ENCODE data around the gene KLHL6. TPM values are rescaled to one million over a fixed set of nuclear protein-coding genes. Genes with fewer than 3 reads are reported as not detected.

Gene KLHL6
- total RNA-seq, 1 experiment from 2014 or later = not detected

- Histone ChIP-seq H3K27me3 (no peaks in the 10 kb centered on the region), H3K36me3 (no peaks in the 10 kb centered on the region), H3K9me3 (replicated peaks) (no peaks in the 10 kb centered on the region), H3K4me1 (no peaks in the 10 kb centered on the region), H3K4me3 (no peak overlapping the region), H3K27ac (no peak overlapping the region)
- DNase-seq = no peak
Observed at GRCh38 chr3:183493296-183494045, 62.0 kb downstream of the KLHL6 start.

GRCh38 chr3:183492849-183493179, 62.7 kb downstream of the KLHL6 start:
- Histone ChIP-seq H3K4me3 (no peak overlapping the region), H3K27me3 (no peaks in the 10 kb centered on the region), H3K4me1 (no peaks in the 10 kb centered on the region), H3K9me3 (replicated peaks) (no peaks in the 10 kb centered on the region), H3K27ac (no peak overlapping the region), H3K36me3 (no peaks in the 10 kb centered on the region)
- DNase-seq = no peak

- H3K4me1 ChIP-seq = no peaks in the 10 kb centered on the region
- DNase-seq = no peak
- no peaks in the 10 kb centered on the region for H3K27me3 ChIP-seq
- no peak overlapping the region for H3K27ac ChIP-seq
- no peaks in the 10 kb centered on the region for H3K9me3 ChIP-seq (replicated peaks)
- H3K4me3 ChIP-seq = no peak overlapping the region
- H3K36me3 ChIP-seq = no peaks in the 10 kb centered on the region
Observed at GRCh38 chr3:183491923-183492848, 63.3 kb downstream of the KLHL6 start.

- Histone ChIP-seq H3K27ac (no peak overlapping the region), H3K4me1 (no peaks in the 10 kb centered on the region), H3K4me3 (no peak overlapping the region), H3K9me3 (replicated peaks) (no peaks in the 10 kb centered on the region), H3K27me3 (no peaks in the 10 kb centered on the region), H3K36me3 (no peaks in the 10 kb centered on the region)
- no peak for DNase-seq
Observed at GRCh38 chr3:183491109-183491922, 64.2 kb downstream of the KLHL6 start.

- Histone ChIP-seq H3K27me3 (no peaks in the 10 kb centered on the region), H3K36me3 (no peaks in the 10 kb centered on the region), H3K9me3 (replicated peaks) (no peaks in the 10 kb centered on the region), H3K27ac (no peak overlapping the region), H3K4me3 (no peak overlapping the region), H3K4me1 (no peaks in the 10 kb centered on the region)
- no peak for DNase-seq
Observed at GRCh38 chr3:183490653-183491052, 64.9 kb downstream of the KLHL6 start.

GRCh38 chr3:183490211-183490601, 65.3 kb downstream of the KLHL6 start:
- Histone ChIP-seq H3K27me3 (no peaks in the 10 kb centered on the region), H3K9me3 (replicated peaks) (no peaks in the 10 kb centered on the region), H3K27ac (no peak overlapping the region), H3K4me3 (no peak overlapping the region), H3K36me3 (no peaks in the 10 kb centered on the region), H3K4me1 (no peaks in the 10 kb centered on the region)
- DNase-seq = no peak

GRCh38 chr3:183489455-183490210, 65.9 kb downstream of the KLHL6 start:
- no peak for DNase-seq
- Histone ChIP-seq H3K4me3 (no peak overlapping the region), H3K9me3 (replicated peaks) (no peaks in the 10 kb centered on the region), H3K36me3 (no peaks in the 10 kb centered on the region), H3K27me3 (no peaks in the 10 kb centered on the region), H3K27ac (no peak overlapping the region), H3K4me1 (no peaks in the 10 kb centered on the region)

- H3K9me3 ChIP-seq (replicated peaks) = no peaks in the 10 kb centered on the region
- H3K27me3 ChIP-seq = no peaks in the 10 kb centered on the region
- H3K4me1 ChIP-seq = no peaks in the 10 kb centered on the region
- no peak overlapping the region for H3K27ac ChIP-seq
- H3K4me3 ChIP-seq = no peak overlapping the region
- DNase-seq = no peak
- H3K36me3 ChIP-seq = no peaks in the 10 kb centered on the region
Observed at GRCh38 chr3:183488343-183488742, 67.2 kb downstream of the KLHL6 start.

- Histone ChIP-seq H3K27me3 (no peaks in the 10 kb centered on the region), H3K27ac (no peak overlapping the region), H3K9me3 (replicated peaks) (no peaks in the 10 kb centered on the region), H3K36me3 (no peaks in the 10 kb centered on the region), H3K4me1 (no peaks in the 10 kb centered on the region), H3K4me3 (no peak overlapping the region)
- no peak for DNase-seq
Observed at GRCh38 chr3:183487896-183488295, 67.6 kb downstream of the KLHL6 start.

GRCh38 chr3:183487016-183487415, 68.5 kb downstream of the KLHL6 start:
- Histone ChIP-seq H3K4me1 (no peaks in the 10 kb centered on the region), H3K36me3 (no peaks in the 10 kb centered on the region), H3K27ac (no peak overlapping the region), H3K4me3 (no peak overlapping the region), H3K9me3 (replicated peaks) (no peaks in the 10 kb centered on the region), H3K27me3 (no peaks in the 10 kb centered on the region)
- no peak for DNase-seq

GRCh38 chr3:183486472-183486871, 69.0 kb downstream of the KLHL6 start:
- Histone ChIP-seq H3K4me3 (no peak overlapping the region), H3K36me3 (no peaks in the 10 kb centered on the region), H3K27ac (no peak overlapping the region), H3K9me3 (replicated peaks) (no peaks in the 10 kb centered on the region), H3K27me3 (no peaks in the 10 kb centered on the region), H3K4me1 (no peaks in the 10 kb centered on the region)
- DNase-seq = no peak

GRCh38 chr3:183485585-183485984, 69.9 kb downstream of the KLHL6 start:
- Histone ChIP-seq H3K4me3 (no peak overlapping the region), H3K9me3 (replicated peaks) (no peaks in the 10 kb centered on the region), H3K27me3 (no peaks in the 10 kb centered on the region), H3K36me3 (no peaks in the 10 kb centered on the region), H3K4me1 (no peaks in the 10 kb centered on the region), H3K27ac (no peak overlapping the region)
- no peak for DNase-seq

GRCh38 chr3:183485093-183485492, 70.4 kb downstream of the KLHL6 start:
- no peaks in the 10 kb centered on the region for H3K36me3 ChIP-seq
- no peaks in the 10 kb centered on the region for H3K27me3 ChIP-seq
- H3K9me3 ChIP-seq (replicated peaks) = no peaks in the 10 kb centered on the region
- H3K4me3 ChIP-seq = no peak overlapping the region
- H3K4me1 ChIP-seq = 0 out of 2 replicates have a peak, but pooled peaks cover 2% of the 10 kb centered on the region
- no peak for DNase-seq
- H3K27ac ChIP-seq = no peak overlapping the region

- Histone ChIP-seq H3K4me1 (0 out of 2 replicates have a peak, but pooled peaks cover 6% of the 10 kb centered on the region), H3K4me3 (no peak overlapping the region), H3K27ac (no peak overlapping the region), H3K36me3 (no peaks in the 10 kb centered on the region), H3K9me3 (replicated peaks) (no peaks in the 10 kb centered on the region), H3K27me3 (no peaks in the 10 kb centered on the region)
- DNase-seq = no peak
Observed at GRCh38 chr3:183484431-183485075, 71.0 kb downstream of the KLHL6 start.

All from SJCRH30 (cell line).